Measurements from ENCODE around the gene CDK10.

- TF ChIP-seq CTCF (IDR thresholded peaks at IDR 0.05) (no peak), POLR2A (IDR thresholded peaks at IDR 0.05) (no peak), EP300 (IDR thresholded peaks at IDR 0.05) (no peak)
Observed at GRCh38 chr16:89668790-89669158, 17.7 kb upstream of the CDK10 start.

Data from tibial nerve (tissue), 4 donors.